Nephron (organoid): ENCODE measurements around the gene CXorf66.
A peak's percentile ranks its signal among the peaks of the same experiment; 100 is the strongest.
"Not testable (repeated sequence)": the region's sequence is repeated elsewhere in the genome, so short reads cannot be mapped to it uniquely, and the experiment has no call there.

ENCODE experiments used
- H3K27ac Mint-ChIP-seq, 3 experiments: 2 replicates each; pipeline ENCODE4 v1.8.0; 2020; ENCODE audit warnings: mixed read lengths in 3 of 3, mild to moderate bottlenecking in 2 of 3, moderate library complexity in 1 of 3
- H3K27me3 Mint-ChIP-seq: 2 replicates; pipeline ENCODE4 v1.8.0; 2021; ENCODE audit warnings: low read depth, mild to moderate bottlenecking, moderate library complexity, mixed read lengths
- H3K36me3 Mint-ChIP-seq: 2 replicates; pipeline ENCODE4 v1.8.0; 2020; ENCODE audit warnings: low read depth, mixed read lengths
- H3K4me1 Mint-ChIP-seq: 2 replicates; pipeline ENCODE4 v1.8.0; 2020; ENCODE audit warnings: mixed read lengths
- H3K4me3 Mint-ChIP-seq, 3 experiments: 2 replicates each; pipeline ENCODE4 v1.8.0; 2020; ENCODE audit warnings: mild to moderate bottlenecking in 3 of 3, mixed read lengths in 3 of 3, moderate library complexity in 2 of 3
- H3K9me3 Mint-ChIP-seq: 2 replicates; pipeline ENCODE4 v1.8.0; 2020; ENCODE audit warnings: mixed read lengths
- TF ChIP-seq, protein P1 (sequence below), 3 experiments: fragments of 200-600 bp; sonication (generic); IDR thresholded peaks; one replicate each; pipeline ENCODE4 v1.5.0; 2021; ENCODE audit warnings: antibody characterized with exemption in 3 of 3; ENCODE audit not compliant: unreplicated experiment in 3 of 3

Gene CXorf66

DNA sequence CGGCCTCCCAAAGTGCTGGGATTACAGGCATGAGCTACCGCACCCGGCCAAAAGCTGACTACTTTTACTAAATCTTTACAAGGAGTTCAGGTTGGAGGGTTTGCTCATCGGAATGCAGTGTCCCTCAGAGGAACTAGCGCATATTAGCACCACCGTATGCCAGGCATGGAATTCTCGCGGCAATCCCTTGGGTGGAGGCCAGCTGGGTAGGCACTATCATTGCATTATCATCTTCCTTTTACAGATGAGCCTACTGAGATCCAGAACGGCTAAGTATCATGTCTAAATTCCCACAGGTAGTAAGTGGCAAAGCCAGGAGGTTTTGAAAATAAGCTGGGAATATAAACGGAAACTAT lies 6.1 kb upstream of the CXorf66 start:
- Mint-ChIP-seq H3K4me3 (no peak overlapping the region), H3K9me3 (peaks cover 7% of the 10 kb centered on the region), H3K27me3 (peaks cover 8% of the 10 kb centered on the region), H3K4me1 (no peaks in the 10 kb centered on the region), H3K36me3 (no peaks in the 10 kb centered on the region), H3K27ac (no peak overlapping the region)
- TF ChIP-seq, protein P1, sequence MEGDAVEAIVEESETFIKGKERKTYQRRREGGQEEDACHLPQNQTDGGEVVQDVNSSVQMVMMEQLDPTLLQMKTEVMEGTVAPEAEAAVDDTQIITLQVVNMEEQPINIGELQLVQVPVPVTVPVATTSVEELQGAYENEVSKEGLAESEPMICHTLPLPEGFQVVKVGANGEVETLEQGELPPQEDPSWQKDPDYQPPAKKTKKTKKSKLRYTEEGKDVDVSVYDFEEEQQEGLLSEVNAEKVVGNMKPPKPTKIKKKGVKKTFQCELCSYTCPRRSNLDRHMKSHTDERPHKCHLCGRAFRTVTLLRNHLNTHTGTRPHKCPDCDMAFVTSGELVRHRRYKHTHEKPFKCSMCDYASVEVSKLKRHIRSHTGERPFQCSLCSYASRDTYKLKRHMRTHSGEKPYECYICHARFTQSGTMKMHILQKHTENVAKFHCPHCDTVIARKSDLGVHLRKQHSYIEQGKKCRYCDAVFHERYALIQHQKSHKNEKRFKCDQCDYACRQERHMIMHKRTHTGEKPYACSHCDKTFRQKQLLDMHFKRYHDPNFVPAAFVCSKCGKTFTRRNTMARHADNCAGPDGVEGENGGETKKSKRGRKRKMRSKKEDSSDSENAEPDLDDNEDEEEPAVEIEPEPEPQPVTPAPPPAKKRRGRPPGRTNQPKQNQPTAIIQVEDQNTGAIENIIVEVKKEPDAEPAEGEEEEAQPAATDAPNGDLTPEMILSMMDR (IDR thresholded peaks at IDR 0.05; ENCODE audit: unreplicated experiment in 3 of 3): no peak

DNA sequence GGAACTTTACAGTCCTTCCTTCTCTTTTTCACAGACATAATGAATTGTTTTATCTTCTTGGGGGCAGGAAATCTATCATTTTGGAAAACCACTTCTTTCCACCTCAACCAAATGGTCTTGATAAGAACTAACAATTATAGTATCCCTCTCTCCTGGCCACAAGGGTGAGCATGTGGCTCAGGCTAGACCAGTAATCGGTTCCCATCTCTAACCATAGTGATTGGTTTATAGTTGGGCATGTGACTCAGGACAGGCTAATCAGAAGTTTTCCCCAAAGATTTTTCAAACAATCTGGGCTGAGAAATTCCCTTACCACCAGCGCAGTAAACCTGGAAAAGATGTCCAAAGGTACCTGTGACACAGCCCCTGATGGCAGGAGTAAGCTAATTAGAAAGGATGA lies 4.0 kb upstream of the CXorf66 start:
- Mint-ChIP-seq H3K4me3 (no peak overlapping the region), H3K36me3 (no peaks in the 10 kb centered on the region), H3K9me3 (peaks cover 3% of the 10 kb centered on the region), H3K4me1 (no peaks in the 10 kb centered on the region), H3K27me3 (peaks cover 8% of the 10 kb centered on the region), H3K27ac (no peak overlapping the region)
- TF ChIP-seq, protein P1 (IDR thresholded peaks at IDR 0.05; ENCODE audit: unreplicated experiment in 3 of 3): no peak

DNA sequence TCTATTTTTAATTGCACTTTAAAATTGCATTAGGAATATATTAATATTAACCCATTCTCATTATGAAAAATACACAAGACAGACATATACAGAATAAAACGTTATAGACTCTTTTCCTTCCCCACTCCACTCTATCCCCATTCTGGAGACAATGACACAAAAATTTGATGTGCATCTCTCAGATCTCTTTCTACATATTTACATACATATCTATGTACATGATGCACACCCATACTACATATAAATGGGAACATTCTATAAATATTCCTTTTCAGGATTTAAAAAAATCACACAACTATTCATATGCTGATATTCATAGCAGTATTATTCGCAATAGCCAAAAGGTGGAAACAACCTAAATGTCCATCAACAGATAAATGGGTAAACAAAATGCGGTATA lies 2.4 kb upstream of the CXorf66 start:
- Mint-ChIP-seq H3K4me1 (no peaks in the 10 kb centered on the region), H3K27me3 (peaks cover 8% of the 10 kb centered on the region), H3K27ac (no peak overlapping the region), H3K36me3 (no peaks in the 10 kb centered on the region), H3K9me3 (peaks cover 9% of the 10 kb centered on the region), H3K4me3 (no peak overlapping the region)
- TF ChIP-seq, protein P1 (IDR thresholded peaks at IDR 0.05; ENCODE audit: unreplicated experiment in 3 of 3): no peak

DNA sequence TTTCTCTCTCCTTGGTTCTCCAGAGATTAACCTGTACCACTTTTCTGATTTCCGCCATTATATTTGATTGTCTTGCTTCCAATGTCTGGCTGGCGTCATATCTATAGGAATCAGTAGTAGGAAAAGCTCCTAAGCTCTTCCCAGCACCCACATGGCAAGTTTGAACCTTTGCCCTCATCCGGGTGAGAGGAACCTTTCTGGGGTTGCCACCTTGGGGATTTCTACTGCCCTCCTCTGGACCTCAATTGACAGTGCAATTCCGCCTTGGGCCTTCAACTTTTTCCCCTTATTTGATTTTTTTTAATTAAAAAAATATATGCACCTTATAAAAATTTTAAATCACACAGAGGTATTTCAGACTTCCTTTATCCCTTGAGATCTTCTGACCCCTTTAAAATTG lies 2.0 kb upstream of the CXorf66 start:
- Mint-ChIP-seq H3K4me1 (no peaks in the 10 kb centered on the region), H3K27ac (no peak overlapping the region), H3K36me3 (no peaks in the 10 kb centered on the region), H3K9me3 (peaks cover 9% of the 10 kb centered on the region), H3K4me3 (no peak overlapping the region), H3K27me3 (peaks cover 8% of the 10 kb centered on the region)
- TF ChIP-seq, protein P1 (IDR thresholded peaks at IDR 0.05; ENCODE audit: unreplicated experiment in 3 of 3): no peak

DNA sequence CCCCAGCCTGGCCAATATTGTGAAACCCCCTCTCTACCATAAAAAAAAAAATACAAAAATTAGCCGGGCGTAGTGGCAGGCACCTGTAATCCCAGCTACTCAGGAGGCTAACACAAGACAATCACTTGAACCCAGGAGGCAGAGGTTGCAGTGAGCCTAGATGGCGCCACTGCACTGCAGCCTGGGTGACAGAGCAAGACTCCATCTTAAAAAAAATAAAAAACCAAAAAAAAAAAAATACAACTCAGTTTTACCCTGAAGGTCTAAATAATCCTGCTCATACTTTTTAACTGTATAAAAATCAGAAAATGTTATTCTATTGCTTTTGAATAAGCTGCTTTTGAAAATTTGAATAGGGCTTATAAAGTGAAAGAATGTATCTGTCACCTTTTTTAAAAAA lies 838 bp upstream of the CXorf66 start:
- H3K9me3 Mint-ChIP-seq: peaks cover 14% of the 10 kb centered on the region
- H3K27me3 Mint-ChIP-seq, H3K4me3 Mint-ChIP-seq, H3K4me1 Mint-ChIP-seq, H3K36me3 Mint-ChIP-seq, H3K27ac Mint-ChIP-seq: not testable (repeated sequence)
- TF ChIP-seq, protein P1 (IDR thresholded peaks at IDR 0.05; ENCODE audit: unreplicated experiment in 3 of 3): peak in 1 of 3 experiments; percentile 27

DNA sequence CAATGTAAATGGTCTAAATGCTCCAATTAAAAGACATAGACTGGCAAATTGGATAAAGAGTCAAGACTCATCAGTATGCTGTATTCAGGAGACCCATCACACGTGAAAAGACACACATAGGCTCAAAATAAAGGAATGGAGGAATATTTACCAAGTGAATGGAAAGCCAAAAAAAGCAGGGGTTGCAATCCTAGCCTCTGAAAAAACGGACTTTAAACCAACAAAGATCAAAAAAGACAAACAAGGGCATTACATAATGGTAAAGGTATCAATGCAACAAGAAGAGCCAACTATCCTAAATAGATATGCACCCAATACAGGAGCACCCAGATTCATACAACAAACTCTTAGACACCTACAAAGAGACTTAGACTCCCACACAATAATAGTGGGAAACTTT lies 4.2 kb downstream of the CXorf66 start:
- not testable (repeated sequence) for H3K27ac Mint-ChIP-seq, H3K4me1 Mint-ChIP-seq, H3K36me3 Mint-ChIP-seq, H3K4me3 Mint-ChIP-seq, H3K27me3 Mint-ChIP-seq
- H3K9me3 Mint-ChIP-seq: peaks cover 24% of the 10 kb centered on the region

DNA sequence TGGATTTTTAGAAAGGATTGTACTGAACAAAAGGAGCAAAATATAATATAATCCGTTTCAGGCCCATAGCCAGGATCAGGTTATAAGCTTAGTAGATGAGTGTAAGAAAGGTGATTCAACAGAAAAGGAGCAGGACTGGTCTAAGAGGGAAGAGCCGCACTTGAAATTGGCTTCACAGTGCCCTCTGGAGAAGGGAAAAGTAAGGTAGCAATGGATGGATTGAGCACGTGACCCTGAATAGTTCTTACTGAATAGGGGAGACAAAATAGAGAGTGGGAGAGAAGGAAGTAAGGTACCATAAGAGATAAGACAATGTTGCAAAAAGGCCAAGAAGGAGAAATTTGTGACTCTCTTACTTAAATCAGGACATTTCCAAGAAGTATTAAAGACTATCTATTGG lies 15.6 kb downstream of the CXorf66 start:
- H3K27ac Mint-ChIP-seq: no peak overlapping the region
- TF ChIP-seq, protein P1 (IDR thresholded peaks at IDR 0.05; ENCODE audit: unreplicated experiment in 3 of 3): no peak
- no peaks in the 10 kb centered on the region for H3K27me3 Mint-ChIP-seq
- no peaks in the 10 kb centered on the region for H3K36me3 Mint-ChIP-seq
- H3K4me1 Mint-ChIP-seq: no peaks in the 10 kb centered on the region
- H3K9me3 Mint-ChIP-seq: peaks cover 3% of the 10 kb centered on the region
- no peak overlapping the region for H3K4me3 Mint-ChIP-seq
